HEK293 (cell line): ENCODE data around the gene CCDC127.
"Not testable (repeated sequence)": the region's sequence is repeated elsewhere in the genome, so short reads cannot be mapped to it uniquely, and the experiment has no call there.

ENCODE experiments used
- CTCF ChIA-PET: fragments of 350-600 bp; formaldehyde crosslinking; extraction: SDS; loops from one replicate; lab custom pipeline; 2021; ENCODE audit warnings: antibody characterized with exemption; lab: Yijun Ruan, JAX
- POLR2A ChIA-PET: fragments of 300-600 bp; formaldehyde crosslinking; extraction: SDS; loops from one replicate; lab custom pipeline; 2020; ENCODE audit warnings: antibody characterized with exemption, inconsistent platforms; lab: Yijun Ruan, JAX
- H3K27ac ChIP-seq: fragments of 200-500 bp; sonication (Bioruptor generic); 2 replicates; pipeline ENCODE4 v1.5.1; 2014; ENCODE audit warnings: low read depth, low read length, control low read depth, inconsistent platforms; ENCODE audit errors: extremely low read depth
- H3K36me3 ChIP-seq, 2 experiments: fragments of 200-500 bp in 1 of 2; sonication (Bioruptor generic) in 1 of 2; 1 replicate in 1 of 2; 2 replicates in 1 of 2; pipeline ENCODE4 v1.5.1; 2014 to 2017; ENCODE audit warnings: inconsistent platforms in 2 of 2, low read length in 2 of 2; ENCODE audit not compliant: control insufficient read depth in 2 of 2, insufficient read depth in 1 of 2
- H3K4me1 ChIP-seq: fragments of 200-500 bp; sonication (Bioruptor generic); 2 replicates; pipeline ENCODE4 v1.5.1; 2014; ENCODE audit warnings: mild to moderate bottlenecking, low read length, inconsistent platforms; ENCODE audit not compliant: control insufficient read depth, insufficient read depth
- H3K4me3 ChIP-seq: 2 replicates; pipeline ENCODE4 v1.5.1; 2011; ENCODE audit warnings: low read depth, mild to moderate bottlenecking, control low read depth, low read length, moderate library complexity
- H3K9me3 ChIP-seq: fragments of 200-500 bp; sonication (Bioruptor generic); 2 replicates; pipeline ENCODE4 v1.5.1; 2014; ENCODE audit warnings: low read depth, low read length, inconsistent platforms; ENCODE audit not compliant: control insufficient read depth, insufficient read depth
- GFI1B ChIP-seq: fragments of 450-650 bp; formaldehyde crosslinking; IDR thresholded peaks from 2 replicates; pipeline ENCODE4 v1.5.1; 2016; ENCODE audit warnings: missing biosample characterization, missing genetic modification characterization
- GLIS1 ChIP-seq: fragments of 450-650 bp; formaldehyde crosslinking; IDR thresholded peaks from 2 replicates; pipeline ENCODE4 v1.5.1; 2016; ENCODE audit warnings: missing biosample characterization, missing genetic modification characterization
- SCRT2 ChIP-seq: fragments of 450-650 bp; formaldehyde crosslinking; IDR thresholded peaks from 2 replicates; pipeline ENCODE4 v1.5.1; 2016; ENCODE audit warnings: missing biosample characterization, missing genetic modification characterization
- TRIM28 ChIP-seq: IDR thresholded peaks from 2 replicates; pipeline ENCODE4 v1.6.1; 2011; ENCODE audit warnings: low read length, control low read depth, borderline replicate concordance
- YY1 ChIP-seq: fragments of 450-650 bp; formaldehyde crosslinking; IDR thresholded peaks from 2 replicates; pipeline ENCODE4 v1.5.1; 2018; ENCODE audit warnings: missing biosample characterization, missing genetic modification characterization
- ZBTB20 ChIP-seq: fragments of 450-650 bp; formaldehyde crosslinking; IDR thresholded peaks from 2 replicates; pipeline ENCODE4 v1.5.1; 2016; ENCODE audit warnings: missing biosample characterization, missing genetic modification characterization
- ZBTB8A ChIP-seq: fragments of 450-650 bp; formaldehyde crosslinking; IDR thresholded peaks from 2 replicates; pipeline ENCODE4 v1.5.1; 2016; ENCODE audit warnings: missing biosample characterization, missing genetic modification characterization
- ZFP37 ChIP-seq: fragments of 450-650 bp; formaldehyde crosslinking; IDR thresholded peaks from 2 replicates; pipeline ENCODE4 v1.5.1; 2016; ENCODE audit warnings: missing biosample characterization, missing genetic modification characterization
- ZFP69B ChIP-seq: fragments of 450-650 bp; formaldehyde crosslinking; IDR thresholded peaks from 2 replicates; pipeline ENCODE4 v1.5.1; 2016; ENCODE audit warnings: missing biosample characterization, missing genetic modification characterization
- ZNF121 ChIP-seq: fragments of 450-650 bp; formaldehyde crosslinking; IDR thresholded peaks from 2 replicates; pipeline ENCODE4 v1.5.1; 2016; ENCODE audit warnings: missing biosample characterization, missing genetic modification characterization
- ZNF324 ChIP-seq: fragments of 450-650 bp; formaldehyde crosslinking; IDR thresholded peaks from 2 replicates; pipeline ENCODE4 v1.5.1; 2016; ENCODE audit warnings: missing biosample characterization, missing genetic modification characterization
- ZNF354C ChIP-seq: fragments of 450-650 bp; formaldehyde crosslinking; IDR thresholded peaks from 2 replicates; pipeline ENCODE4 v1.5.1; 2016; ENCODE audit warnings: missing biosample characterization, missing genetic modification characterization, low read depth, borderline replicate concordance
- ZNF423 ChIP-seq: fragments of 450-650 bp; formaldehyde crosslinking; IDR thresholded peaks from 2 replicates; pipeline ENCODE4 v1.5.1; 2016; ENCODE audit warnings: missing biosample characterization, missing genetic modification characterization
- ZNF560 ChIP-seq: fragments of 450-650 bp; formaldehyde crosslinking; IDR thresholded peaks from 2 replicates; pipeline ENCODE4 v1.5.1; 2017; ENCODE audit warnings: missing biosample characterization, missing genetic modification characterization, borderline replicate concordance
- ZNF658 ChIP-seq: fragments of 450-650 bp; formaldehyde crosslinking; IDR thresholded peaks from 2 replicates; pipeline ENCODE4; 2016; ENCODE audit warnings: missing biosample characterization, missing genetic modification characterization
- ZNF664 ChIP-seq: fragments of 450-650 bp; formaldehyde crosslinking; IDR thresholded peaks from 2 replicates; pipeline ENCODE4 v1.5.1; 2016; ENCODE audit warnings: missing biosample characterization, missing genetic modification characterization
- ZNF76 ChIP-seq: fragments of 450-650 bp; formaldehyde crosslinking; IDR thresholded peaks from 2 replicates; pipeline ENCODE4; 2016; ENCODE audit warnings: low read depth, missing biosample characterization, missing genetic modification characterization, borderline replicate concordance
- ZNF830 ChIP-seq: fragments of 450-650 bp; IDR thresholded peaks from 2 replicates; pipeline ENCODE4 v1.5.0; 2018; ENCODE audit warnings: missing biosample characterization, missing genetic modification characterization, low read depth, mild to moderate bottlenecking, moderate library complexity
- ZNF837 ChIP-seq: fragments of 450-650 bp; formaldehyde crosslinking; IDR thresholded peaks from 2 replicates; pipeline ENCODE4 v1.5.1; 2016; ENCODE audit warnings: missing biosample characterization, missing genetic modification characterization
- TF ChIP-seq, protein P1 (sequence below): fragments of 450-650 bp; formaldehyde crosslinking; IDR thresholded peaks from 2 replicates; pipeline ENCODE4 v1.5.1; 2016; ENCODE audit warnings: missing biosample characterization, missing genetic modification characterization
- TF ChIP-seq, protein P2 (sequence below): fragments of 450-650 bp; formaldehyde crosslinking; IDR thresholded peaks from 2 replicates; pipeline ENCODE4 v1.5.1; 2016; ENCODE audit warnings: missing biosample characterization, missing genetic modification characterization
- TF ChIP-seq, protein P3 (sequence below): fragments of 450-650 bp; formaldehyde crosslinking; IDR thresholded peaks from 2 replicates; pipeline ENCODE4 v1.5.1; 2016; ENCODE audit warnings: missing biosample characterization, missing genetic modification characterization
- TF ChIP-seq, protein P4 (sequence below): fragments of 450-650 bp; formaldehyde crosslinking; IDR thresholded peaks from 2 replicates; pipeline ENCODE4 v1.5.1; 2016; ENCODE audit warnings: missing biosample characterization, missing genetic modification characterization

CCDC127 gene

DNA sequence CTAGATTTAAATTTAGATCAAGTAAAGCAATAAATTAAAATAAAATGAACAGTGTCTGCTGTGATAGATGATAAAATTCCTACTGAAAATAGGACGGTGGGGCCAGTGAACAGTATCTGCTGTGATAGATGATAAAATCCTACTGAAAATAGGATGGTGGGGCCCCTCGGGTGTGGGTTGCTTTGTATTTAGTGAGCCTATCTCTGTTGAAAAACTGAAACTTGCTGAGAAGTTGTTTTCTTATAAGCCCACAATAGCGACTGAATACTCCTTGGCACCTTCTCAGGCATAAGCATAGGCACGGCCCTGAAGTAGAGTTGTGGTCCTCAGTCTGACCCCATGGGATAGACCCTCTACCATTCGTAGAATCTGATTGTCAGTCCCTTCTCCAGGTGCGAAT, 5.8 kb upstream of the CCDC127 start (continued):
- TF ChIP-seq ZNF560 (tag by site-specific recombination) = no peak
- TF ChIP-seq, protein P1, sequence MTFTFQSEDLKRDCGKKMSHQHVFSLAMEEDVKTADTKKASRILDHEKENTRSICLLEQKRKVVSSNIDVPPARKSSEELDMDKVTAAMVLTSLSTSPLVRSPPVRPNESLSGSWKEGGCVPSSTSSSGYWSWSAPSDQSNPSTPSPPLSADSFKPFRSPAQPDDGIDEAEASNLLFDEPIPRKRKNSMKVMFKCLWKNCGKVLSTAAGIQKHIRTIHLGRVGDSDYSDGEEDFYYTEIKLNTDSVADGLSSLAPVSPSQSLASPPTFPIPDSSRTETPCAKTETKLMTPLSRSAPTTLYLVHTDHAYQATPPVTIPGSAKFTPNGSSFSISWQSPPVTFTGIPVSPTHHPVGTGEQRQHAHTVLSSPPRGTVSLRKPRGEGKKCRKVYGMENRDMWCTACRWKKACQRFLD = no peak

DNA sequence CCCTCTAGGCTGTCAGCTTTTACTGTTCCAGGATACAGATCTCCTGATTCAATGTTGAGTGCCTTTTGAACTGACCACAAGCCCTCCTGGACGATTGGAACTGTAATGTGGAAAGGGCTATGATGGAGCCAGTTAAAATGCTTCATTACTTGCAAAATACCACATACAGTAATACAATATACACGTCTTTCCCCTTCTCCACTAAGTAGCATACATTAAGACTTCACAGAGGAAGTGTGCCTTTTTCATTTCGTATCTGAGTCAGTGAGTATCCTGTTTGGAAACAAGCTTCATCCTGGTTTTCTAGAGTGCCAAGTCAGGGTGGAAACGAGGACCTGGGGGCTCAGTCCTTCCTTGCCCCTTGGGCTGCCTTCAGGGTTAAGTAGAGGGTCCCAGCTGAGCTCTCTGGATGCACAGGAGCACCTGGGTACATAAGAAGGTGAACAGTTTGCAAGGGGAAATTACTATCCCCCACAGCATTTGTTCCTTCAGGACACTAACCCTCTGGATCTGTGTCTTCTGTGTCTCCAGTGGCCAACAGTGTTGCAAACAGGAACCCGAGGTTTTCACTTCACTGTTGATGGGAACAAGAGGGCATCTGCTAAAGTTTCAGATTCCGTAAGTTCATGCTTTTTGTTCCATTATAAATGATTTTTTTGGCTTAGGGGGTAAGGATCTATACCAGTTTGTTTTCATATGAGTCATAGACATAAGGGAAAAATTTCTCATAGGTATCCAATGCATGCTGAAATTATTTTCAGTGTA, 5.2 kb upstream of the CCDC127 start:
- H3K4me3 ChIP-seq, CTCF ChIA-PET, H3K27ac ChIP-seq, H3K4me1 ChIP-seq, H3K9me3 ChIP-seq: not testable (repeated sequence)
- H3K36me3 ChIP-seq = peaks cover 6 to 47% of the 10 kb centered on the region in 2 experiments; a peak in 2 of 3 replicates
- POLR2A ChIA-PET = interaction anchor here (0.6 kb wide), 1 partner anchor 14 kb away, joined by 3 read pairs; no protein-coding TSS in a partner anchor

DNA sequence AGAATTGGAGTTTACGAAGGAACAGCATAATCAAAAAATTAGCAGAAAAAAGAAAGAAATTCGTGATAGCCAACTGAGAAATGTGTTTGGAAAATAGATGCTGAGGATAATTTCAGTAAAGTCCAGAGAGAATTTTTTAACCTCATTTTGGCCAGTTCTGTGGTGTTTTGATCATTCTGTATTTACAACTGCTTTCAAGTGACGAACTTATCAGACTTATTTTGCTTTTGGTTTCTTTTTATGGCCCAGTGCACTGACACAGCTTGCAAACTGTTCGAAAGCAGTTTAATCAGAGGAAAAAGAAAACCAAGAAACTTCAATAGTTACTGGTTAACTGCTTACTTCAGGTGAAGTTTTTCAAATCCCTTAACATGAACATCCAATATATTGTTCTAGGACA, 2.0 kb upstream of the CCDC127 start:
- CTCF ChIA-PET = interaction anchor here (0.7 to 3.3 kb wide), 3 partner anchors 11 to 789 kb away, joined by 3 to 13 read pairs (median 5); partner anchors contain the start of gene NKD2

DNA sequence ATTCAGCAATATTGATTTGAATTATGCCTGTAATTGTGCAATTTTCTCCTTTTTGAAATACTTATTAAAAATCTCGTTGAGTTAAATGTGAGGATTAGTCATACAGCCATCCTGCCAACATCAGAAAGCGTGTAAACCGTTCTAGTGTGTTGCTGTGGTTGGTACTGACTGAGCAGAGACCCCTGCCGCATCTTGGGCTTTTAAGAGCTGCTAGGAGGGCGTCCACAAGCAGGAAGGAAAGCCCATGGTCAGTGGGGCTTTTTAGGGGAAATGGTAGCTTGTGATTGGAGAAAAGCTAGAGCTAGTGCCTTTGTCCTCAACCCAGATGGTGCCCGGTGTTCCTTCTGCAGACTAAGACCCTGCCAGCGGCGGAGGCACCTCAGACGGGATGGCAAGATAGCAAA, 1.5 kb upstream of the CCDC127 start:
- peak overlapping the region; percentile 99 for H3K4me3 ChIP-seq
- H3K36me3 ChIP-seq = peaks cover 7 to 21% of the 10 kb centered on the region in 2 experiments; a peak in 2 of 3 replicates
- no peaks in the 10 kb centered on the region for H3K9me3 ChIP-seq
- CTCF ChIA-PET = interaction anchor here (0.7 to 3.3 kb wide), 5 partner anchors 11 to 789 kb away, joined by 3 to 13 read pairs (median 3); partner anchors contain the start of gene NKD2
- no peak overlapping the region for H3K27ac ChIP-seq
- POLR2A ChIA-PET = interaction anchor here (0.6 to 3.2 kb wide), 6 partner anchors 27 to 102 kb away, joined by 3 to 24 read pairs (median 4); partner anchors contain the start of genes AHRR and PDCD6
- peaks cover 4% of the 10 kb centered on the region for H3K4me1 ChIP-seq
- TF ChIP-seq, protein P1 = no peak
- peak; percentile 11; the same call in 1 of the 2 replicates for TF ChIP-seq ZBTB20 (tag by site-specific recombination)
- TF ChIP-seq ZNF664 (tag by site-specific recombination) = no peak
- TF ChIP-seq, protein P2, sequence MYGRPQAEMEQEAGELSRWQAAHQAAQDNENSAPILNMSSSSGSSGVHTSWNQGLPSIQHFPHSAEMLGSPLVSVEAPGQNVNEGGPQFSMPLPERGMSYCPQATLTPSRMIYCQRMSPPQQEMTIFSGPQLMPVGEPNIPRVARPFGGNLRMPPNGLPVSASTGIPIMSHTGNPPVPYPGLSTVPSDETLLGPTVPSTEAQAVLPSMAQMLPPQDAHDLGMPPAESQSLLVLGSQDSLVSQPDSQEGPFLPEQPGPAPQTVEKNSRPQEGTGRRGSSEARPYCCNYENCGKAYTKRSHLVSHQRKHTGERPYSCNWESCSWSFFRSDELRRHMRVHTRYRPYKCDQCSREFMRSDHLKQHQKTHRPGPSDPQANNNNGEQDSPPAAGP (tag by site-specific recombination) = no peak
- TF ChIP-seq ZBTB8A (tag by site-specific recombination) = peak; percentile 20; the same call in 1 of the 2 replicates
- no peak for TF ChIP-seq ZNF837 (tag by site-specific recombination)
- TF ChIP-seq YY1 (tag by site-specific recombination) = no peak
- no peak for TF ChIP-seq ZNF658 (tag by site-specific recombination)

More for the DNA sequence above, 2.0 kb upstream of the CCDC127 start:
- Histone ChIP-seq H3K4me3 (peak overlapping the region; percentile 99), H3K9me3 (no peaks in the 10 kb centered on the region), H3K27ac (no peak overlapping the region), H3K4me1 (peaks cover 4% of the 10 kb centered on the region), H3K36me3 (peaks cover 6 to 25% of the 10 kb centered on the region in 2 experiments; a peak in 2 of 3 replicates)
- POLR2A ChIA-PET = interaction anchor here (0.6 to 3.2 kb wide), 6 partner anchors 27 to 96 kb away, joined by 3 to 24 read pairs (median 6); partner anchors contain the start of gene PDCD6
- no peak for TF ChIP-seq TRIM28
- no peak for TF ChIP-seq GLIS1 (tag by site-specific recombination)
- no peak for TF ChIP-seq ZNF354C
- no peak for TF ChIP-seq ZNF76
- TF ChIP-seq, protein P3, sequence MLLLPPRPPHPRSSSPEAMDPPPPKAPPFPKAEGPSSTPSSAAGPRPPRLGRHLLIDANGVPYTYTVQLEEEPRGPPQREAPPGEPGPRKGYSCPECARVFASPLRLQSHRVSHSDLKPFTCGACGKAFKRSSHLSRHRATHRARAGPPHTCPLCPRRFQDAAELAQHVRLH (tag by site-specific recombination) = no peak
- no peak for TF ChIP-seq SCRT2 (tag by site-specific recombination)
- TF ChIP-seq, protein P4, sequence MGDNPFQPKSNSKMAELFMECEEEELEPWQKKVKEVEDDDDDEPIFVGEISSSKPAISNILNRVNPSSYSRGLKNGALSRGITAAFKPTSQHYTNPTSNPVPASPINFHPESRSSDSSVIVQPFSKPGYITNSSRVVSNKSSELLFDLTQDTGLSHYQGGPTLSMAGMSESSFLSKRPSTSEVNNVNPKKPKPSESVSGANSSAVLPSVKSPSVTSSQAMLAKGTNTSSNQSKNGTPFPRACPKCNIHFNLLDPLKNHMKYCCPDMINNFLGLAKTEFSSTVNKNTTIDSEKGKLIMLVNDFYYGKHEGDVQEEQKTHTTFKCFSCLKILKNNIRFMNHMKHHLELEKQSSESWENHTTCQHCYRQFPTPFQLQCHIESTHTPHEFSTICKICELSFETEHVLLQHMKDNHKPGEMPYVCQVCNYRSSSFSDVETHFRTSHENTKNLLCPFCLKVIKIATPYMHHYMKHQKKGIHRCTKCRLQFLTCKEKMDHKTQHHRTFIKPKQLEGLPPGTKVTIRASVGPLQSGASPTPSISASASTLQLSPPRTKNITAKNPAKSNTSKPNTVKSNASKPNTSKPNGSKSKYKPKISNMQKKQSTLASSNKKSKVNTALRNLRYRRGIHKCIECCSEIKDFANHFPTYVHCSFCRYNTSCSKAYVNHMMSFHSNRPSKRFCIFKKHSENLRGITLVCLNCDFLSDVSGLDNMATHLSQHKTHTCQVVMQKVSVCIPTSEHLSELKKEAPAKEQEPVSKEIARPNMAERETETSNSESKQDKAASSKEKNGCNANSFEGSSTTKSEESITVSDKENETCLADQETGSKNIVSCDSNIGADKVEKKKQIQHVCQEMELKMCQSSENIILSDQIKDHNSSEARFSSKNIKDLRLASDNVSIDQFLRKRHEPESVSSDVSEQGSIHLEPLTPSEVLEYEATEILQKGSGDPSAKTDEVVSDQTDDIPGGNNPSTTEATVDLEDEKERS (tag by site-specific recombination) = no peak
- no peak for TF ChIP-seq ZNF121
- no peak for TF ChIP-seq ZNF324 (tag by site-specific recombination)
- no peak for TF ChIP-seq ZFP37
- TF ChIP-seq, protein P2 (tag by site-specific recombination) = no peak
- no peak for TF ChIP-seq GFI1B (tag by site-specific recombination)
- no peak for TF ChIP-seq ZNF830
- TF ChIP-seq ZNF423 (tag by site-specific recombination) = no peak
- TF ChIP-seq ZFP69B (tag by site-specific recombination) = no peak
